ENCODE measurements around the gene TSPAN9. TPM values are rescaled to one million over a fixed set of nuclear protein-coding genes. Genes with fewer than 3 reads are reported as not detected.

Gene TSPAN9
- total RNA-seq, 1 experiment from 2014 or later: 13.2 TPM

GRCh38 chr12:3149515-3150307 is 72.5 kb downstream of the TSPAN9 start:
- Histone ChIP-seq H3K9me2 (ENCODE audit: insufficient read depth) (no peaks in the 10 kb centered on the region), H3K36me3 (ENCODE audit: control insufficient read depth in 1 of 2, insufficient read depth in 2 of 2, low read length in 2 of 2) (no peaks in the 10 kb centered on the region), H4K20me1 (ENCODE audit: insufficient read depth) (no peaks in the 10 kb centered on the region), H2AFZ (ENCODE audit: low read depth, low read length, poor library complexity, severe bottlenecking) (no peak overlapping the region), H3K27me3 (ENCODE audit: insufficient read depth, low read length) (no peaks in the 10 kb centered on the region), H3K4me2 (ENCODE audit: low read length) (no peak overlapping the region), H3K4me3 (replicated peaks in 1 of 2; ENCODE audit: low read depth in 1 of 2, low read length in 2 of 2) (no peak overlapping the region), H3K9ac (ENCODE audit: low read length) (no peak overlapping the region), H3K4me1 (ENCODE audit: control insufficient read depth in 1 of 2, insufficient read depth in 2 of 2, low read length in 2 of 2) (no peaks in the 10 kb centered on the region), H3K79me2 (ENCODE audit: insufficient read depth, low read length) (no peaks in the 10 kb centered on the region), H3K27ac (ENCODE audit: low read depth, low read length) (no peak overlapping the region), H3K9me3 (ENCODE audit: control insufficient read depth in 1 of 2, insufficient read depth in 1 of 2, low read depth in 1 of 2, low read length in 2 of 2) (no peaks in the 10 kb centered on the region)
- ChIA-PET CTCF (interaction anchor here (1.8 kb wide), 1 partner anchor 126 kb away, joined by 3 read pairs; no protein-coding TSS in a partner anchor), RAD21 (ENCODE audit: low non-redundant PET in 1 of 2, low total read pairs in 2 of 2, uncharacterized antibody in 2 of 2, unreplicated experiment in 2 of 2) (interaction anchor here in 1 of 2 experiments (0.6 kb wide), 1 partner anchor 29 kb away, joined by 3 read pairs; no protein-coding TSS in a partner anchor), POLR2A (no interaction called here)
- no peak for DNase-seq (ENCODE audit: low read depth, low spot score)
- no TSS peak for BruUV-seq (replicated peaks)
- TF ChIP-seq ELF1 (IDR thresholded peaks at IDR 0.05; ENCODE audit: borderline replicate concordance, low read depth): no peak
- TF ChIP-seq EZH2phosphoT487 (IDR thresholded peaks at IDR 0.05; ENCODE audit: borderline replicate concordance): no peak
- intact Hi-C loops (cut with micrococcal nuclease): no loop called here
- ATAC-seq: no peak

- no peaks in the 10 kb centered on the region for H3K9me3 ChIP-seq (ENCODE audit: control insufficient read depth in 1 of 2, insufficient read depth in 1 of 2, low read depth in 1 of 2, low read length in 2 of 2)
- intact Hi-C loops (cut with micrococcal nuclease): no loop called here
- H3K27ac ChIP-seq (ENCODE audit: low read depth, low read length): no peak overlapping the region
- RAD21 ChIA-PET (ENCODE audit: low non-redundant PET in 1 of 2, low total read pairs in 2 of 2, uncharacterized antibody in 2 of 2, unreplicated experiment in 2 of 2): no interaction called here
- ATAC-seq (no peak), DNase-seq (ENCODE audit: low read depth, low spot score) (no peak)
- H3K27me3 ChIP-seq (ENCODE audit: insufficient read depth, low read length): no peaks in the 10 kb centered on the region
- TF ChIP-seq ELF1 (IDR thresholded peaks at IDR 0.05; ENCODE audit: borderline replicate concordance, low read depth) (no peak), YY1 (IDR thresholded peaks at IDR 0.05; ENCODE audit: extremely low read depth, insufficient replicate concordance, low read depth, low read length) (no peak), ATF3 (IDR thresholded peaks at IDR 0.05) (no peak), EZH2 (IDR thresholded peaks at IDR 0.05) (no peak), CEBPB (IDR thresholded peaks at IDR 0.05; ENCODE audit: low read depth) (no peak), CBX3 (IDR thresholded peaks at IDR 0.05; ENCODE audit: low read depth) (no peak), REST (IDR thresholded peaks at IDR 0.05; ENCODE audit: low read depth) (no peak), SP1 (IDR thresholded peaks at IDR 0.05; ENCODE audit: low read depth) (no peak)
- H3K79me2 ChIP-seq (ENCODE audit: insufficient read depth, low read length): no peaks in the 10 kb centered on the region
- no peak overlapping the region for H3K9ac ChIP-seq (ENCODE audit: low read length)
- H3K4me1 ChIP-seq (ENCODE audit: control insufficient read depth in 1 of 2, insufficient read depth in 2 of 2, low read length in 2 of 2): no peaks in the 10 kb centered on the region
- POLR2A ChIA-PET: no interaction called here
- CTCF ChIA-PET: interaction anchor here (1.8 kb wide), 1 partner anchor 125 kb away, joined by 3 read pairs; no protein-coding TSS in a partner anchor
- BruUV-seq (replicated peaks): no TSS peak
- no peak overlapping the region for H3K4me2 ChIP-seq (ENCODE audit: low read length)
- H4K20me1 ChIP-seq (ENCODE audit: insufficient read depth): no peaks in the 10 kb centered on the region
- no peaks in the 10 kb centered on the region for H3K36me3 ChIP-seq (ENCODE audit: control insufficient read depth in 1 of 2, insufficient read depth in 2 of 2, low read length in 2 of 2)
- no peak overlapping the region for H3K4me3 ChIP-seq (replicated peaks in 1 of 2; ENCODE audit: low read depth in 1 of 2, low read length in 2 of 2)
- H2AFZ ChIP-seq (ENCODE audit: low read depth, low read length, poor library complexity, severe bottlenecking): no peak overlapping the region
- H3K9me2 ChIP-seq (ENCODE audit: insufficient read depth): no peaks in the 10 kb centered on the region
Observed at GRCh38 chr12:3150308-3150670, 73.1 kb downstream of the TSPAN9 start.

All from HCT116 (cell line).